Measurements from ENCODE around the gene RFFL.
"Not testable (repeated sequence)": the region's sequence is repeated elsewhere in the genome, so short reads cannot be mapped to it uniquely, and the experiment has no call there.

The RFFL gene

DNA sequence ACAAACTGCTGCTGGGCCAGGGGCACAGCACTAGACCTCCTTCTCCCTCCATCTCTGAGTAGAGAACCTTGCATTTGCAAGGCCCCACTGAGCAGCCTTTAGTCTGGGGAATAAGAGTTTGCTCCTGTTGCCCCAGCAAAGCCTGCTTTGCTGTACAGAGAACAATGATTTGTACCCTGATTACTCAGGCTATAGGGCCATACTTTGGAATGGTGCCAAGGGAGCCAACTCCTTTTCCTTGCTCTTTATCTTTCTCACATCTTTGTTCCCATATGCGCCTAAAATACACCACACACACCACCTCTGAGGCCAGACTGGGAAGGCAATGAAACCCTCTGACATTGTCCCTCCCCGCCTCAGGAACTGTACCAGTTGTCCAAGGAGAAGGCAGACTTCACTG lies 62.0 kb downstream of the RFFL start:
- DNase-seq, result no peak

GRCh38 chr17:35000965-35001364 lies 62.5 kb downstream of the RFFL start:
- DNase-seq, result not testable (repeated sequence)

DNA sequence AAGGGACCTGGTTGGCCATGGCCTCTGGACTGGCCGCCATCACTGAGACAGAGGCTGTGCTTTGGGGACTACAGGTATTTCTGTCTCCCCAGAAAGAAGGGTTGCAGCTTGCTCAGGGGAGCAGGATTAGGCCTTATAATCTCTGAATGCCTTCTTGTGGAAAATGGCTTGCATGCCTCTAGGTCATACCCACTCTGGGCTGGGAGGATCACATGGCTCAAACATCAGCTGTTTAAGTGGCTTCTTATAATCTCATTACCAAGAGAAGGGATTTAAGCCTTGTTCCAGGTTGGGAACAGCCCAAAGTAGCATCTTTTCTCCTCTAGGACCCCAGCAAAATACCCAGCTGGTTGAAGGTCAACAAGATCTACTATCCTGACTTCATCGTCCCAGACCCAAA lies 64.1 kb downstream of the RFFL start:
- DNase-seq, result no peak

- peak; percentile 65 for DNase-seq
These were observed 65.3 kb downstream of the RFFL start for GRCh38 chr17:34998205-34998604.

GRCh38 chr17:34997355-34997862 lies 66.1 kb downstream of the RFFL start:
- no peak for DNase-seq

DNA sequence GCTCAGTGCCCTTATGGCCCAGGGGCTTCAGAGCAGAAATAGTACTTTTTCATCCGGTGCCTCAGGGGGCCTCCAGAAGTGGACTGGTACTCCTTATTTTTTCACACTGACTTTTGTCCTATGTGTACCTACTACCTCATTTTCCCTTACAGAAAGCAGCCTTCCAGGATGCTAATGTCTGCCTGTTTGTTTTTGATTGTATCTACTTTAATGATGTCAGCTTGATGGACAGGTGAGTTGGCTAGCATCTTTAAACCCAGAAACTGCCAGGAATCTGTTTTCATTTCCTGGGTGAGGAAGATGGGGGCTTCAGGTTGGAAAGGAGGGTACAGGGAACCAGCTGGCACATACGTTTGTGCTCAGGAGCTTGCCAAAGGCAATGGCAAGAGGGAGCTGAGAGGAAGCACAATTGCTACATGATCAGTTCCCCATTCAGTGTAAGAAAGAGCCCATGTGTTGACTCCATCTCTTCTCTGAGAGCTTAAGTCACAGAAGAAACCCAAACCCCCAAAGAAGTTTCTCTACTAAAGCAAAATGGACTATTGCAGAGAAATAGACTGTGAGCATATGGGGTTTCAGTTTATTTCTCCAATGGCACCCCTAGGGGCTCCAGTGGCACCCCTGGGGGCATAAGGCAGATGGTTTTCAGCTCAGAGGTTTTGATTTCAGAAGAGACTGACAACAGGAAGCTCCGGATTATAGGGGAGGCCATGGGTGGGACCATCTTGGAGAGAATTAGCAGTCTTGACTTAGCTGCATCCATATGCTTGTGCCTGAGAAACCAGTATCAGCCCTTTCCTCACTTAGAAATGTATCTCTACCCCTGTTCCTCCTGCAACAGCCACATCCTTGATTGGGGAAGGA lies 66.9 kb downstream of the RFFL start:
- DNase-seq, result no peak

GRCh38 chr17:34993031-34993430 lies 70.5 kb downstream of the RFFL start:
- no peak for DNase-seq

DNA sequence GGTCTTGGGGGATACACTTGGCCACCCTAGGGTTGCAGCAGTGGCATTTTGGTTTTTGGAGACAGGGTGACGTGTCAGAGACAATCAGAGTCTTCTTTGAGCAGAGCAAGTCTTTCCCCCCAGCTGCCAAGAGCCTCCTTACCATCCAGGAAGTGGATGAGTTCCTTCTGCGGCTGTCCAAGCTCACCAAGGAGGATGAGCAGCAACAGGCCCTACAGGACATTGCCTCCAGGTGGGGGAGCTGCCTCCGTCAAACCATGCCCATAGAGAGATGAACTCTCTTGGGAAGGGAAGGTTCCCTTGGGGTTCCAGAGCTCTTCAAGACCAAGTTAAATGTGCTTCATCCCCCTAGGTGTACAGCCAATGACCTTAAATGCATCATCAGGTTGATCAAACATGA lies 71.9 kb downstream of the RFFL start:
- no peak for DNase-seq

GRCh38 chr17:34990921-34991365 lies 72.6 kb downstream of the RFFL start:
- no peak for DNase-seq

- no peak for DNase-seq
These were observed 74.0 kb downstream of the RFFL start for GRCh38 chr17:34989473-34989872.

DNA sequence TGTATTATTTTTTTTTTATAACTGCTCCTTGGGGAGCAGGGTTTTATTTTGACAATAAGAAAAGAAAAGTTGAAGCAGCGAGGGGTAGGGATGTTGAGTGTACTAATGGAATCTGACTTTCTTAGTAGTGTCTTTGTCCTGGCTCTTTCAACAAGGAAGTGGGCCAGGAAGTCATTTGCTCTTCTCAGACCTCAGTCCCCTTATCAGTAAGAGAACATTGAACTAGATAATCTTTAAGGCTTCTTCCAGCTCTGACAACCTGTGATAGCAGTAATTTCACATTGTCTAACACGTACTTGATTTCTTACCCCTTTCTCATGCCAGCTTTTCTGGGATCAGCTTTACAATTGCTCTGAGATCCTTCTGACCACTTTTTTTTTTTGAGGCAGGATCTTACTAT lies 74.9 kb downstream of the RFFL start:
- DNase-seq, result no peak

GRCh38 chr17:34987232-34987631 lies 76.3 kb downstream of the RFFL start:
- DNase-seq, result no peak

DNA sequence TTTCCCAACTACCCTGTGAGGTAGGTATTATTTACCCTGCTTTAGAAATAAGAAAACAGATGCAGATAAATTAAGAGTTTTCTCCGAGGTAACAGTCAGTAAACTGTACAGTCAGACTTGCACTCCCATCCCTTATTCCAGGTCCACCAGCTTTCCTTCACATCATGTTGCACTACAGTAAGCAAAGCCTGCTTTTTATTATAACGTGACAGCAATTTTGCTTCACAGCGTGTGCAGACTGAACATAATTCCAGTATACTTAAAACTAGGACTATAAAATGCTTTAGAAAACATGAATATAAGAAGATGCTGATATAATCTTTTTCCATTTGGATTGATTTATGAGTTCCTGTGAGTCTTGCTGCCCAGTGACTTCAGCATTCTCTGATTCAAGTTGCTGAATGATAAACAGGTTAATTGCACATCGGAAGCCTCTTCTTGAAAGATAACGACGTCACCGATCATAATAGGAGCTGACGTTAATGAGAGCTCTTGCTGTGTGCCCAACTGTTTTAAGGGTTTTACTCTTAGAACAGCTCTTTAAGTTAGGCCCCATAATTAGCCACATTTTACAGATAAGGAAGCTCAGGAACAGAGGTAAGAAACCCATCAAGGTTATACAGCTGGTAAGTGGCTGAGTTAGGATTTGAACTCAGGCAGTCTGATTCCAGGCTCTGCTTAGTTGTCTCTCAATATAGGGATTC lies 81.8 kb downstream of the RFFL start:
- no peak for DNase-seq

GRCh38 chr17:34980681-34981537 lies 82.6 kb downstream of the RFFL start:
- peak; percentile 54 for DNase-seq

DNA sequence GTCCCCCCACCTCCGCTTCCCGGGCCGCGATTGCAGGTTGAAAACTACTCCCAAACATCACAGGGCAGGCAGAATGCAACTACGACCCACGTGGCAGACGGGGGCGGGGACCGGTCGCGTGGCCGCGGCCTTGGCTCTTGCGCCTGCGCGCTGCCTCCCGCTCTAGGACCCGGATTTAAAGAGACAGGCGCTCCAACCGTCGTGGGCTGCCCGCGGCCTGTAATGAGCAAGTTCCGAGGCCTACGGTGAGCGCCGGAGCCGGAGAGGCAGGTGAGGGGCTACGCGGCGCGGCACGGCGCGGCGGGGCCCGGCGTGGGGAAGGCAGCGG lies 83.2 kb downstream of the RFFL start, which contains the start of gene LIG3:
LIG3 (plus strand) TSS at position 160 of the 328 bp plus-strand sequence. CDS start 2,494 bp downstream, outside the sequence.
- peak; percentile 92 for DNase-seq

GRCh38 chr17:34979650-34980352 lies 83.7 kb downstream of the RFFL start:
- no peak for DNase-seq

GRCh38 chr17:34979153-34979552 lies 84.4 kb downstream of the RFFL start:
- no peak for DNase-seq

DNA sequence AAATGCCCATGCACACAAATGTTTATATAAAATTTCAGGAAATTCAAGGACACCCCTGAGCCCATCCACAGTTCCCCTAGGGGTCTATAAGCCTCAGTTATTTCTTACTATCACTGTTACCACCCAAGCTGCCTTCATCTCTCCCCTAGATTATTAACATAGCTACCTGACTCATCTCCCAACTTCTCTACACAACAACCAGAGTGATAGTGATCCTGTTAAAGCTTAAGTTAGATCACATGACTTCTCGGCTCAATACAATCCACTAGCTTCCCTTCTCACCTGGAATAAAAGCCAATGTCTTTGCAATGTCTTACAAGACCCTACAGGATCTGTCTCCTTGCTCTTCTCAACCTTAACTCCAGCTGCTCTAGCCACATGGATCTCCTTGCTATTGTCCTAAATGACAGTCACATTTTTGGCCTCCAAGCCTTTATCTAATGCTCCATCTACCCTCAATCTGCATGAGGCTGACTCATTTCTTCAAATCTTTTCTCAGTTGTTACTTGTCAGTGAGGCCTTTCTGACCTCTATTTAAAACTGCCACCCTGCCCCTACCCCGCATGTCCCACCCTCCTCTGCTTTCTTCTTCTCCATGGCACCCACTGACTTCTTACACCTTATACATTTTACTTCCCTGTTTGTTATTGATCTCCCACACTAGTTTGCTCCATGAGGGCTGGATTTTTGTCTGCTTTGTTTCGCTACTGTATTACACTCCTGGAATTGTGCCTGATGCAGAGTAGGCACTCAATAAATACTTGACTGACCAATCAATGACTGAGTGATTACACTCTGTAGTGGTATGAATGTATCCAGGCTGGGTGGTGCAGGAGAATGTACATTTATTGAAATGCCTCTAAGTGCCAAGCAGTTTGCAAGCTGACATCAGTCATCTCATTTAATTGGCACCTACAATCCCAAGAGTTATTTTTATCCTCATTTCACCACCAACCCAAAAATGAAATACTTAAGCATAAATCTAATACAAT lies 88.4 kb downstream of the RFFL start:
- no peak for DNase-seq

DNA sequence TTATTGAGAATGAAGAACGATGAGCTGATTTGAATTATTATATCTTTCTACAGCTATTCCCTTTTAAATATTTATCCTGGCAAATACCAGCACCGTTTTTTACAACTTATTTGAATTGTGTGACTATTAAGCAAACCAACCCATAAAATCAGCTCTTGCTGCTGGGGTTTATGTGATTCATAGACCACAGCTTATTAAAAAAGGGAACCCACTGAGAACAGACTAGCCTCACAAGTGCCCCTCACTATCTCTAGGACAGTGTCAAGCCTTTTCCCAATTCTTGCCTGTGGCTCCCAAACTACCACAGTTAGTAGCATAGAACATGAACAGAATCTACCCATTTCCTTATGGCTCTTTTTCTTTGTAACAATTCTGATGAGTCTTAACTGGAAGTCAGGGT lies 89.3 kb downstream of the RFFL start:
- no peak for DNase-seq

- DNase-seq, result peak; percentile 83
These were observed 102.2 kb downstream of the RFFL start, which contains the start of the genes CCT6B and ZNF830 for GRCh38 chr17:34961093-34961911. Gene CCT6B, minus strand, starts transcription at chr17:34961460. Its CDS starts 67 bp downstream, at chr17:34961393. Gene ZNF830, plus strand, starts transcription at chr17:34961540. Its CDS starts 27 bp downstream, at chr17:34961567.

All from activated CD4-positive, CD25-positive, alpha-beta regulatory T cell treated with anti-CD3 and anti-CD28 coated beads, Interleukin-2, amount 50 U/mL, for 72 hours (primary cell).